NCI-H2227 (cell line): ENCODE measurements around the gene ABCC5.

Experiments used
- DNase-seq: peaks from one replicate; lab custom pipeline; 2025; ENCODE audit not compliant: unreplicated experiment; lab: John Stamatoyannopoulos, UW

ABCC5 gene

DNA sequence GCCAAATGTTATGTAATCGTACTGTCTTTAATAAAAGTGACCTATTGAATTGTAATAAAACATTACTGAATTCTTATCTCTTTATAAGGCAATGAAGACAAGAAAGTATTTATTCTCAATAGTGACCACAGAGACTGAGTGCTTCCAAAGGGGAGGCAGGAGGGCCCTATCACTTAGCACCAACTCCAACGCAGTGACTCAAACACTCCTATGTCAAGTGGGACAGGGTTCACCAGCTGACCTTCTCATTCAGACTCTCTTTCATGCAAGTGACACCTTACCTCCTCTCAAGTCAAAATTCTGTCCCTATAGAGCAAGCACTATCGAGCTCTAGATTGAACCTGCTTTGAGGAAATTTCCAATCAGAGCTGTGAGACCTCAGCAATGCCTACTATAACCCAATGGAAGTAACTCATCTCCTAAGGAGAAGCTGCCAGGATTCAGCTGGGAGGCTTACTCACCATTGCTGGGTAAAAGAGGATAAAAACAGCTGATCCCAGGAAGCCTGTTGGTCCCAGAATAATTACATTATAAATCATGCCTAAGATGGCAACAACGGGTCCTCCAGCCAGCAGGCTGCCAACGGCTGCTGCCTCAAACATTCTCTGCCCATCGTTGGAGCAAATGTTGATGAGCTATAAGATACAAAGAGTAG, 35.6 kb downstream of the ABCC5 start:
- no peak for DNase-seq

- peak; percentile 75 for DNase-seq
These were observed 37.3 kb downstream of the ABCC5 start for GRCh38 chr3:183980403-183980802.

DNA sequence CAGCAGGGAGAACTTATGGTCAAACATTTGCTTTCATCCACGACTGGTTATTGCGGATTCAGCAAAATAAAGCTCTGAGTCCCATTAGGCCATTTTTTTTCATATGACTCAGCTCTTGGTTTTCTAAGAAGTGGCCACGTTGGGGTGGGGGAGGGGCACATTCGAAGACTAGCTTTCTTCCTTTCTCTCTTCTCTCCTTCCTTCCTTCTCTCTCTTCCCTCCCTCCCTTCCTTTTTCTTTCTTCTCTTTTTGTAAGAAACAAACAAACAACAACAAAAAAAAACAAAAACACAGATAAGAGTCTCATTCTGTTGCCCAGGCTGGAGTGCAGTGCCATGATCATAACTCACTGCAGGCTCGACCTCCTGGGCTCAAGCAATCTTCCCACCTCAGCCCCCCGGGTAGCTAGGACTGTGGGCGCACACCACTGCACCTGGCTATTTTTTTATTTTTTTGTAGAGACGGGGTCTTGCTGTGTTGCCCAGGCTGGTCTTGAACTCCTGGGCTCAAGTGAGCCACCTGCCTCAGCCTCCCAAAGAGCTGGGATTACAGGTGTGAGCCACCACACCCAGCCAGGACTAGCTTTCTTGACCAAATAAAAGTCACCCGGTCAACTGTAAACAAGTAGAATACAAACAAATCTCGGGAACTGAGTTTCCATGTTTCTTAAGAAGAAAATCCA, 41.6 kb downstream of the ABCC5 start:
- no peak for DNase-seq

DNA sequence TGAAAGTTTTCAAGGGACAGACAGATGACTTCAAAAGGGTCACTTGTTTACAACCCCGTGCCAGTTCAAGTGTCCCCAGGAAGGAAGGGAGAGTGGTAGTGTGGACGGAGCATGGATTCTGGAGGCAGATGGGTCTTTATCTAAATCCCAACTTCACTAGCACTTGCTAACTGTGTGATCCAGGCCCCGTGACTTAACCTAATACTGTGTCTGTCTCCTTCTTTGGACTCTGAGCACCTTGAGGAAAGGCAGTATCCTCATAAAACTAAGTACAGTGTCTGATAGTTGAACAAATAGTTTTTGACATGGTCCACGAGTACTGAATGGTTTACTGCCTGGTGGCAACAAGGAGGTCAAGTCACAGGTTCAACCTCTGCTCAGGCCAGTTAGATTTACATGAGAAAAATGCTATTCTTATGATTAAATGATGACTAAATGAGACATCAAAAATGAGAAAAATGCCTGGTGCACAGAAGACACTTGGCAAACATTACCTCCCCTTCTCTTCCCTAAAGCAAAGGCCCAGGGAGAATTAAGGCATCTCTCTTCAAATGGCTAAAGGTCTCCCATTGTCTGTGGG, 48.9 kb downstream of the ABCC5 start:
- no peak for DNase-seq

GRCh38 chr3:183967693-183968092, 50.0 kb downstream of the ABCC5 start:
- no peak for DNase-seq

DNA sequence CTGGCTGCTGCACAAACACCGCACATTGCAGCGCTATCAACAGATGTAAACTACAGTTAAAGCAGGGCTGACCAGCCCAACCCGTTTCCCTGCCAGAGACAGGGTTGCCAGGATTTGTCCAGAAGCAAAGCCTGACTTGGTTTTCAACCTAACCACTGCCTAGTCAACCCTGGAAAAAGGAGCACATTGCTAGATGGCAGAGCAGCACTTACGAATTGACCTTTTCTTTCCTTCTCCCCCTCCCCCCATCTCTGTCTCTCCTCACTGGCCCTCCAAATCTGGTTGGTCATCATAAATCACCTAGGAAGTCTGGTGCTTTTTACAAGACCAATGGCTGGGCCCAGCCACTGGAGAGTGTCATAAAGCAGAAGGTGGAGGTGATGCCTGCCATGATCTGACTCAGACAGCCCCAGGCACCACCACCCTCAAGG, 51.3 kb downstream of the ABCC5 start:
- DNase-seq, result no peak

GRCh38 chr3:183962807-183963206, 54.9 kb downstream of the ABCC5 start:
- no peak for DNase-seq

- DNase-seq, result no peak
These were observed 58.5 kb downstream of the ABCC5 start for GRCh38 chr3:183959214-183959613.

- DNase-seq, result no peak
These were observed 58.9 kb downstream of the ABCC5 start for GRCh38 chr3:183958775-183959174.

DNA sequence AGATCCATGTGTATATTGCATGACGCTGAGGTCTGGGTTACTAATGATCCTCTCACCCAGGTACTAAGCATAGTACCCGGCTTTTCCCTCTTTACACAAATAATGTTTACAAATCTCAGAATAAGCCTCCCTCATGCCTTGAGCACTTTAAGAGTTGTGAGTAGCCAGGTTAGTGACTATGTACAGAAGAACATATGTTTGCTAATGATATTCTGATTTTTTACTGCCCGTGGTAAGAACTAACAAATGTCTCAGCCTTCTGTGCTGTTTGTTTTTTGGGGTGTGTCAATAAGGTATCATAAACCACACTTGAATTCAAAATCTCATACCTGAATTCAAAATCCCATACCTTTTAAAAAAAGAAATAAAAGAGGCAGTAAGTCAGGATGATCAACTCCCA, 59.5 kb downstream of the ABCC5 start:
- no peak for DNase-seq

- DNase-seq, result no peak
These were observed 62.8 kb downstream of the ABCC5 start for GRCh38 chr3:183954875-183955274.

GRCh38 chr3:183953471-183954070, 64.1 kb downstream of the ABCC5 start:
- no peak for DNase-seq

DNA sequence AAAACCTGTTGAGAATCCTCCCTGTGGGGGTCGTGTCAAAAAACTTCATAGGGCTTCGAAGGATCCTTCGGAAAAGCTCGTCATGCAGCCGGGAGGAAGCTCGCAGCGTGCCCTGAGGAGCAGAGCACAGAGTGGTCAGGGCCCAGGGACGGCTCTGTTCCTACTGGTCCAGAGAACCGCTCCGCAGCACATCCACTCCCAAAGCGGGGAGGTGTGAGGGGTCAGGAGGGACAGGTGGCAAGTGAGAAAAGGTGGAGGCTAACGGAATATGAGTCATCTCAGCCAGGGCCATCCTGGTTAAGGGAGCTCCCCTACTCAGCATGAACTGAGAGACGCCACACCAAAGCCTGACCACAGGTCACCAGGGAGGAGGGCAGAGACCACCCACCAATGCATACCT, 66.2 kb downstream of the ABCC5 start:
- no peak for DNase-seq

DNA sequence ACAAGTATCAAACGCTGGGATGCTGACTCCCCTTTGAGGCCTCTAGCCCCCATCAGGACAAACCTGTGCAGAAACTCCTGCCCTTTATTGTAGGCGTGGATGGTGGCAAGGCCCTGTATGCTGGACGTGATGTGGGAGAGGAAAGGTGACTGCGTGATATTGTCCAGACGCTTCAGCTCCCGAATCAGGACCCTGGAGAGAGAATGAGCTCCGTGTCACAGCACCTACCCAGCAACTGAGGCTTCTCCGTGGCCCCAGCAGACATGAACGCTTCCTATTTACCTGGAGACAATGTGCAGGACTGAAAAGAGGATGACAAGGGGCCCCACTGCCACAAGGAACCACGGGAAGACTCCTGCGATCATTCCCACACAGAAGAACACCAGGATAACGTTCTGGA, 68.0 kb downstream of the ABCC5 start:
- DNase-seq, result no peak

DNA sequence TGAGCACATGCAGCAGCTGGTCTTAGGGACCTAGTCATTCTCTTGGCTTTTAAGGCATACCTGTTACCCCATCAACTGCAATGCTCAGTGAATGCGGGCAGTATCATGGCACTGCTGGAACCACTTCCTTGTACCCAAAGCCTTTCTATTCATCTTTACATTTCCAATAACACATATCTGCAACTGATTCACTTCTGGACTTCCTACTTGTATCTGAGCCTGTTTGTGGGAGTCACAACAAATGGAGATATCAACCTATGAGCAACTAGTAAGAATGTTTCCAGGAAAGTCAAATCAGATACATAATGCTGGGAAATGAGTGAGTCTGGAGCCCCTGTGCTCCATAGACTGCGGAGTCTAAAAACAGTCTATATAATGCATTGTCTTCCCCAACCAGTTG, 71.6 kb downstream of the ABCC5 start:
- no peak for DNase-seq

DNA sequence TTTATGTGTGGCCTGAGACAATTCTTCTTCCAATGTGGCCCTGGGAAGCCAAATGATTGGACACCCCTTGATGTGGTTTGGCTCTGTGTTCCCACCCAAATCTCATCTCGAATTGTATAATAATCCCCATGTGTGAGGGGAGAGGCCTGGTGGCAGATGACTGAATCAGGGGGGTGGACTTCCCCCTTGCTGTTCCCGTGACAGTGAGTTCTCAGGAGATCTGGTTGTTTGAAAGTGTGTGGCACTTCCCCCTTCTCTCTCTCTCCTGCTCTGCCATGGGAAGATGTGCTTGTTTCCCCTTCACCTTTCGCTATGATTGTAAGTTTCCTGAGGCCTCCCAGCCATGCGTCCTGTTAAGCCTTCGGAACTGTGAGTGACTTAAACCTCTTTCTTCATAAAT, 72.9 kb downstream of the ABCC5 start:
- DNase-seq, result no peak

- DNase-seq, result no peak
These were observed 73.9 kb downstream of the ABCC5 start for GRCh38 chr3:183943739-183944138.

DNA sequence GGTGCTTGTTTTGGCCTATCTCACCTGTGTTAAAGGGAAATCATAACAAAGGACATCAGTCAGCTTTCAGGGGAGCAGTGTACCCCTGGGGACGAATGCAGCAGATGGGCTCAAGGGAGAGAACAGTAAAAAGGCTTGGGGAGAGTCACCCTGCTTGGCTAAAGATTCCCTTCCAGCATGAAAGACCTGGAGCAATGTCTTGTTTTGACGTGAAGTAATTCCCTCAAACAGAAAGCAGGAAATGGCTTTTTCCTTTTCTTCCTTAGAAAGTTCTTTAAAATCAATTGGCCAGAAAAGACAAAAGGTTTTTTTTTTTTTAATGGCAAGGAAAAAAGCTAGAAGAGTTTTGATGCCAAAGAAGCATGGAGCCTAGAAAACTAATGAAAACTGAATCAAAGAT, 76.5 kb downstream of the ABCC5 start:
- DNase-seq, result no peak

DNA sequence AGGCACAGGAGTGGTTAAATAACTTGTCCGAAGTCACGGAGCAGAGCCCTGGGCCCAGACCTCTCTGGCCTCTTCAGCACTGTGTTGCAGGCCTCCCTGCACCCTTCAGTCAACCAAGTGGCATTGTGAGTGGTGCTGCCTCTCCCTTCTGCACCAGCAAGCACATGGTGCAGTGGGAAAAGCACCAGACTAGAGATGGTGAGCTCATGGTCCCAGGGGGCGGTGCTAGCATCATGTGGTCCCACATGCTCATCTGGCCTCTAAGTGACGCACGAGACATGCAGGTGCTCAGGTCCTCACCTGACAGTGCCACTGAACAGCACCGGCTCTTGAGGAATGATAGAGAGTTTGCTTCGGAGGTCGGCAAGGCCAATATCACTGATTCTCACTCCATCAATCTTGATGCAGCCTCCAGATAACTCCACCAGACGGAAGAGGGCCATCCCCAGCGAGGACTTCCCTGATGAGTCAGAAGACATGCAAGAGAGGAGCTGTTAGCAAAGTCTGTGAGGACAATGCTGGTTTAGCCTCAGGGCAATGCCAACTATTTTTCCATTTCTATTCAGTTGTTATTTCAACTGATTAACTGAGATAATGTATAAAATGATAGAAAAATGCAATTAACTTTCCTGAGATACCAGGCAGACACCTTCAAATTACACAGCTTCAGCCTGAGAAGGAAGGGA, 79.9 kb downstream of the ABCC5 start:
- DNase-seq, result no peak

GRCh38 chr3:183933160-183933559, 84.5 kb downstream of the ABCC5 start:
- DNase-seq, result no peak

DNA sequence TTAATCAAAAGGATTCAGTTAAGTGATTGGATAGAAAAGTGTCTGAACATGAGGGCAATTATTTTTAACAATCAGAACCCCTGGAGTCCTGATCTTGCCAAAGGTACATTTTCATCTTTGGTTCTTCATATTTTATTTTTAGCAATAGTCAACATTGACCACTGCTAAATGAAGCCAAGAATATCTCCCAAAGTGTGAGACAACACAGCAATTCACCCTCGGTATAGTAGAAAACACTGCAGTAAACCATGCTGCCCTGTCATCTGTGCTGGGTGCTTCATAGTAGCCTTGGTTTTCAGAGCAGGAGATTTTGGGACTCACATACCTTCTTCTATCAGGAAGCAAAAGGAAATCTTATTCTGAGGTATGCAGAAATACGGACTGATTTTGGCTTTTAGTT, 85.8 kb downstream of the ABCC5 start:
- DNase-seq, result no peak

DNA sequence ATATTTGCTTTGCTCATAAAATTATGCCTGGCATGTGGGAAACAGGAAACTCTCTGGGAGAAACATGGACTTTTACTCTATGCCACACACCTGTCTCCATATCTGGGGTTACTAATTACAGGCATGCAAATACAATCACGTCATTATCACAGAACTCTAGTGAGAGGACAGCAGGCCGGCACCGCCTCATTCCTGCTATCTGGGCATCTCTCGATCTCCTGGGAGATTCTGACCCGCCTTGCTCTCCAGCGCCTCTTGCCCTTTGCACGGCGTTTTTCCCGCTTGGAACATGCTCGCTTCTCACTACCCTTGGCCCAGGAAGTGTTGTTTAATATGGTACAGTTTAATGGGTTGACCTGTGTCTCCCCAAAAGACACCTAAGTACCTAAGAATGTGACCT, 87.6 kb downstream of the ABCC5 start:
- no peak for DNase-seq
